ENCODE data around the gene ERFL.
"Not testable (repeated sequence)": the region's sequence is repeated elsewhere in the genome, so short reads cannot be mapped to it uniquely, and the experiment has no call there.

ERFL gene

GRCh38 chr19:41926763-41927496 is 1.3 kb downstream of the ERFL start:
- DNase-seq, result no peak

- DNase-seq, result no peak
These were observed 2.1 kb downstream of the ERFL start for GRCh38 chr19:41926028-41926762.

- no peak for DNase-seq
These were observed 2.8 kb downstream of the ERFL start for GRCh38 chr19:41925208-41926003.

GRCh38 chr19:41924151-41925145 is 3.8 kb downstream of the ERFL start:
- DNase-seq, result no peak

GRCh38 chr19:41923045-41923788 is 5.0 kb downstream of the ERFL start:
- no peak for DNase-seq

- no peak for DNase-seq
These were observed 5.7 kb downstream of the ERFL start for GRCh38 chr19:41922585-41922984.

GRCh38 chr19:41921577-41922576 is 6.4 kb downstream of the ERFL start:
- no peak for DNase-seq

GRCh38 chr19:41920882-41921576 is 7.2 kb downstream of the ERFL start:
- DNase-seq, result no peak

- no peak for DNase-seq
These were observed 8.1 kb downstream of the ERFL start for GRCh38 chr19:41919948-41920712.

GRCh38 chr19:41918653-41919244 is 9.5 kb downstream of the ERFL start:
- no peak for DNase-seq

GRCh38 chr19:41918095-41918494 is 10.2 kb downstream of the ERFL start:
- DNase-seq, result no peak

GRCh38 chr19:41917676-41918075 is 10.6 kb downstream of the ERFL start:
- no peak for DNase-seq

GRCh38 chr19:41915776-41916414 is 12.4 kb downstream of the ERFL start:
- DNase-seq, result no peak

- no peak for DNase-seq
These were observed 13.1 kb downstream of the ERFL start for GRCh38 chr19:41915021-41915775.

GRCh38 chr19:41914424-41914834 is 13.8 kb downstream of the ERFL start:
- not testable (repeated sequence) for DNase-seq

- DNase-seq, result no peak
These were observed 14.5 kb downstream of the ERFL start for GRCh38 chr19:41913538-41914423.
